ENCODE results near the gene LMBR1. TPM values are rescaled to one million over a fixed set of nuclear protein-coding genes. Genes with fewer than 3 reads are reported as not detected.

LMBR1 gene
- total RNA-seq, 5 donors from 2014 or later (not counting 1 experiment from before 2014, with no cell fraction given) = 79.1 to 94.8 (median 83.8) TPM

- H3K4me3 Mint-ChIP-seq = no peak overlapping the region
- ATAC-seq (replicated peaks in 1 of 4) (no peak), DNase-seq (no peak)
- peaks cover 0 to 6% of the 10 kb centered on the region in 2 donors for H3K36me3 ChIP-seq (ENCODE audit: control insufficient read depth in 2 of 2, extremely low read depth in 1 of 2, insufficient read depth in 1 of 2, low read length in 1 of 2)
- POLR2A ChIA-PET = interaction anchor here in 1 of 2 donors (0.6 kb wide), 1 partner anchor 85 kb away, joined by 6 read pairs; no protein-coding TSS in a partner anchor
- CTCF ChIA-PET = interaction anchor here (0.5 to 1.1 kb wide), 4 partner anchors 12 to 1005 kb away, joined by 3 to 5 read pairs (median 4); no protein-coding TSS in a partner anchor
- H3K9me3 Mint-ChIP-seq = peaks cover 0 to 4% (median 0%) of the 10 kb centered on the region in 3 donors
- H3K27ac ChIP-seq (ENCODE audit: low read length) = no peak overlapping the region
- H3K9me3 ChIP-seq = no peaks in the 10 kb centered on the region
- H3K27me3 ChIP-seq (replicated peaks in 1 of 2; ENCODE audit: control insufficient read depth in 2 of 2, extremely low read depth in 1 of 2, insufficient read depth in 2 of 2, low read length in 1 of 2) = no peaks in the 10 kb centered on the region
- peaks cover 43% of the 10 kb centered on the region for H3K36me3 Mint-ChIP-seq
- peaks cover 0 to 1% (median 0%) of the 10 kb centered on the region in 3 donors for H3K4me1 Mint-ChIP-seq
- H3K4me1 ChIP-seq (ENCODE audit: control insufficient read depth in 1 of 2, extremely low read depth in 1 of 2, insufficient read depth in 2 of 2, low read length in 2 of 2) = no peaks in the 10 kb centered on the region
- H3K27me3 Mint-ChIP-seq = no peaks in the 10 kb centered on the region
- no peak overlapping the region for H3K27ac Mint-ChIP-seq
- H3K4me3 ChIP-seq (ENCODE audit: control insufficient read depth in 1 of 2, extremely low read depth in 1 of 2, low read length in 1 of 2) = no peak overlapping the region
- no CpG with 5 or more reads among the region's 3 CpGs for WGBS (ENCODE audit: insufficient coverage)
These were observed 90.8 kb downstream of the LMBR1 start for GRCh38 chr7:156802214-156802613.

GRCh38 chr7:156795415-156795814 is 97.6 kb downstream of the LMBR1 start:
- no peaks in the 10 kb centered on the region for H3K27me3 ChIP-seq (replicated peaks in 1 of 2; ENCODE audit: control insufficient read depth in 2 of 2, extremely low read depth in 1 of 2, insufficient read depth in 2 of 2, low read length in 1 of 2)
- CTCF ChIA-PET = interaction anchor here in 1 of 2 donors (0.5 kb wide), 1 partner anchor 69 kb away, joined by 3 read pairs; no protein-coding TSS in a partner anchor
- H3K27ac Mint-ChIP-seq = no peak overlapping the region
- 92% methylated on average over 2 of the region's 4 CpGs for WGBS (ENCODE audit: insufficient coverage)
- no peak overlapping the region for H3K4me3 ChIP-seq (ENCODE audit: control insufficient read depth in 1 of 2, extremely low read depth in 1 of 2, low read length in 1 of 2)
- no peak overlapping the region for H3K27ac ChIP-seq (ENCODE audit: low read length)
- peaks cover 0 to 1% (median 0%) of the 10 kb centered on the region in 3 donors for H3K4me1 Mint-ChIP-seq
- POLR2A ChIA-PET = no interaction called here
- peaks cover 36% of the 10 kb centered on the region for H3K36me3 Mint-ChIP-seq
- H3K27me3 Mint-ChIP-seq = no peaks in the 10 kb centered on the region
- no peaks in the 10 kb centered on the region for H3K9me3 Mint-ChIP-seq
- H3K4me3 Mint-ChIP-seq = no peak overlapping the region
- DNase-seq (no peak), ATAC-seq (replicated peaks in 1 of 4) (no peak)
- H3K9me3 ChIP-seq = no peaks in the 10 kb centered on the region
- no peaks in the 10 kb centered on the region for H3K4me1 ChIP-seq (ENCODE audit: control insufficient read depth in 1 of 2, extremely low read depth in 1 of 2, insufficient read depth in 2 of 2, low read length in 2 of 2)
- H3K36me3 ChIP-seq (ENCODE audit: control insufficient read depth in 2 of 2, extremely low read depth in 1 of 2, insufficient read depth in 1 of 2, low read length in 1 of 2) = peaks cover 0 to 8% of the 10 kb centered on the region in 2 donors

GRCh38 chr7:156793334-156793733 is 99.6 kb downstream of the LMBR1 start:
- ChIA-PET POLR2A (no interaction called here), CTCF (interaction anchor here (0.6 to 0.7 kb wide), 2 partner anchors 9 to 104 kb away, joined by 4 read pairs; no protein-coding TSS in a partner anchor)
- H3K36me3 ChIP-seq (ENCODE audit: control insufficient read depth in 2 of 2, extremely low read depth in 1 of 2, insufficient read depth in 1 of 2, low read length in 1 of 2) = peaks cover 0 to 9% of the 10 kb centered on the region in 2 donors
- no peak overlapping the region for H3K4me3 ChIP-seq (ENCODE audit: control insufficient read depth in 1 of 2, extremely low read depth in 1 of 2, low read length in 1 of 2)
- no peaks in the 10 kb centered on the region for H3K27me3 Mint-ChIP-seq
- H3K27ac Mint-ChIP-seq = no peak overlapping the region
- no peak for DNase-seq
- no peaks in the 10 kb centered on the region for H3K27me3 ChIP-seq (replicated peaks in 1 of 2; ENCODE audit: control insufficient read depth in 2 of 2, extremely low read depth in 1 of 2, insufficient read depth in 2 of 2, low read length in 1 of 2)
- no peaks in the 10 kb centered on the region for H3K9me3 Mint-ChIP-seq
- H3K36me3 Mint-ChIP-seq = peaks cover 30% of the 10 kb centered on the region
- no peak overlapping the region for H3K4me3 Mint-ChIP-seq
- H3K9me3 ChIP-seq = no peaks in the 10 kb centered on the region
- H3K4me1 ChIP-seq (ENCODE audit: control insufficient read depth in 1 of 2, extremely low read depth in 1 of 2, insufficient read depth in 2 of 2, low read length in 2 of 2) = no peaks in the 10 kb centered on the region
- no CpG with 5 or more reads among the region's 2 CpGs for WGBS (ENCODE audit: insufficient coverage)
- H3K4me1 Mint-ChIP-seq = no peaks in the 10 kb centered on the region
- no peak overlapping the region for H3K27ac ChIP-seq (ENCODE audit: low read length)
- ATAC-seq (replicated peaks in 1 of 4) = no peak

- Mint-ChIP-seq H3K4me1 (no peaks in the 10 kb centered on the region), H3K9me3 (no peaks in the 10 kb centered on the region)
- WGBS (ENCODE audit: insufficient coverage) = 100% methylated on average over 1 of the region's 5 CpGs
These were observed 100.4 kb downstream of the LMBR1 start for GRCh38 chr7:156792611-156793010.

GRCh38 chr7:156791241-156791640 is 101.7 kb downstream of the LMBR1 start:
- Mint-ChIP-seq H3K4me3 (no peak overlapping the region), H3K27me3 (no peaks in the 10 kb centered on the region), H3K4me1 (no peaks in the 10 kb centered on the region), H3K9me3 (no peaks in the 10 kb centered on the region), H3K27ac (no peak overlapping the region), H3K36me3 (peaks cover 33% of the 10 kb centered on the region)
- POLR2A ChIA-PET = no interaction called here
- Histone ChIP-seq H3K9me3 (no peaks in the 10 kb centered on the region), H3K27ac (ENCODE audit: low read length) (no peak overlapping the region), H3K36me3 (ENCODE audit: control insufficient read depth in 2 of 2, extremely low read depth in 1 of 2, insufficient read depth in 1 of 2, low read length in 1 of 2) (peaks cover 0 to 9% of the 10 kb centered on the region in 2 donors), H3K4me3 (ENCODE audit: control insufficient read depth in 1 of 2, extremely low read depth in 1 of 2, low read length in 1 of 2) (no peak overlapping the region), H3K27me3 (replicated peaks in 1 of 2; ENCODE audit: control insufficient read depth in 2 of 2, extremely low read depth in 1 of 2, insufficient read depth in 2 of 2, low read length in 1 of 2) (no peaks in the 10 kb centered on the region), H3K4me1 (ENCODE audit: control insufficient read depth in 1 of 2, extremely low read depth in 1 of 2, insufficient read depth in 2 of 2, low read length in 2 of 2) (no peaks in the 10 kb centered on the region)
- ATAC-seq (replicated peaks in 1 of 4) (no peak), DNase-seq (no peak)
- CTCF ChIA-PET = no interaction called here
- no CpG with 5 or more reads among the region's 4 CpGs for WGBS (ENCODE audit: insufficient coverage)

More at GRCh38 chr7:156792611-156793010, 100.4 kb downstream of the LMBR1 start:
- Histone ChIP-seq H3K4me1 (ENCODE audit: control insufficient read depth in 1 of 2, extremely low read depth in 1 of 2, insufficient read depth in 2 of 2, low read length in 2 of 2) (no peaks in the 10 kb centered on the region), H3K27ac (ENCODE audit: low read length) (no peak overlapping the region), H3K27me3 (replicated peaks in 1 of 2; ENCODE audit: control insufficient read depth in 2 of 2, extremely low read depth in 1 of 2, insufficient read depth in 2 of 2, low read length in 1 of 2) (no peaks in the 10 kb centered on the region), H3K4me3 (ENCODE audit: control insufficient read depth in 1 of 2, extremely low read depth in 1 of 2, low read length in 1 of 2) (no peak overlapping the region), H3K9me3 (no peaks in the 10 kb centered on the region), H3K36me3 (ENCODE audit: control insufficient read depth in 2 of 2, extremely low read depth in 1 of 2, insufficient read depth in 1 of 2, low read length in 1 of 2) (peaks cover 0 to 9% of the 10 kb centered on the region in 2 donors)
- ChIA-PET CTCF (interaction anchor here in 1 of 2 donors (0.6 to 0.7 kb wide), 2 partner anchors 103 to 1022 kb away, joined by 4 read pairs; no protein-coding TSS in a partner anchor), POLR2A (no interaction called here)
- no peaks in the 10 kb centered on the region for H3K27me3 Mint-ChIP-seq
- H3K4me3 Mint-ChIP-seq = no peak overlapping the region
- DNase-seq (no peak), ATAC-seq (replicated peaks in 1 of 4) (no peak)
- no peak overlapping the region for H3K27ac Mint-ChIP-seq
- peaks cover 30% of the 10 kb centered on the region for H3K36me3 Mint-ChIP-seq

- Histone ChIP-seq H3K27ac (ENCODE audit: low read length) (no peak overlapping the region), H3K4me1 (ENCODE audit: control insufficient read depth in 1 of 2, extremely low read depth in 1 of 2, insufficient read depth in 2 of 2, low read length in 2 of 2) (no peaks in the 10 kb centered on the region), H3K27me3 (replicated peaks in 1 of 2; ENCODE audit: control insufficient read depth in 2 of 2, extremely low read depth in 1 of 2, insufficient read depth in 2 of 2, low read length in 1 of 2) (no peaks in the 10 kb centered on the region), H3K36me3 (ENCODE audit: control insufficient read depth in 2 of 2, extremely low read depth in 1 of 2, insufficient read depth in 1 of 2, low read length in 1 of 2) (peaks cover 0 to 9% of the 10 kb centered on the region in 2 donors), H3K4me3 (ENCODE audit: control insufficient read depth in 1 of 2, extremely low read depth in 1 of 2, low read length in 1 of 2) (no peak overlapping the region), H3K9me3 (no peaks in the 10 kb centered on the region)
- ATAC-seq (replicated peaks in 1 of 4) (no peak), DNase-seq (no peak)
- H3K9me3 Mint-ChIP-seq = no peaks in the 10 kb centered on the region
- no peak overlapping the region for H3K27ac Mint-ChIP-seq
- H3K27me3 Mint-ChIP-seq = no peaks in the 10 kb centered on the region
- ChIA-PET POLR2A (no interaction called here), CTCF (no interaction called here)
- H3K4me3 Mint-ChIP-seq = no peak overlapping the region
- H3K36me3 Mint-ChIP-seq = peaks cover 36% of the 10 kb centered on the region
- no peaks in the 10 kb centered on the region for H3K4me1 Mint-ChIP-seq
These were observed 102.7 kb downstream of the LMBR1 start for GRCh38 chr7:156790264-156790663.

Measured in T-cell (primary cell).